Activated CD8-positive, alpha-beta memory T cell treated with anti-CD3 and anti-CD28 coated beads for 4 hours (primary cell): ENCODE measurements around the gene VEPH1.

Experiments used
- DNase-seq, 2 donors: peaks; one replicate each; pipeline ENCODE4 v3.0.0-alpha.2; 2020; ENCODE audit warnings: low read depth in 2 of 2

Gene VEPH1

GRCh38 chr3:157301755-157302154, 201.5 kb downstream of the VEPH1 start:
- no peak for DNase-seq

GRCh38 chr3:157300981-157301663, 202.1 kb downstream of the VEPH1 start:
- no peak for DNase-seq

- no peak for DNase-seq
Measured at GRCh38 chr3:157300094-157300493, 203.1 kb downstream of the VEPH1 start.

GRCh38 chr3:157297328-157297915, 205.8 kb downstream of the VEPH1 start:
- DNase-seq: no peak

GRCh38 chr3:157294953-157295352, 208.3 kb downstream of the VEPH1 start:
- no peak for DNase-seq

- no peak for DNase-seq
Measured at GRCh38 chr3:157294491-157294890, 208.7 kb downstream of the VEPH1 start.

GRCh38 chr3:157290766-157291165, 212.4 kb downstream of the VEPH1 start:
- no peak for DNase-seq

- DNase-seq: no peak
Measured at GRCh38 chr3:157285966-157286365, 217.2 kb downstream of the VEPH1 start.

GRCh38 chr3:157285141-157285540, 218.1 kb downstream of the VEPH1 start:
- no peak for DNase-seq

GRCh38 chr3:157284688-157285087, 218.5 kb downstream of the VEPH1 start:
- no peak for DNase-seq

GRCh38 chr3:157282261-157283191, 220.7 kb downstream of the VEPH1 start:
- DNase-seq: no peak

- no peak for DNase-seq
Measured at GRCh38 chr3:157280786-157281185, 222.4 kb downstream of the VEPH1 start.

- no peak for DNase-seq
Measured at GRCh38 chr3:157280354-157280753, 222.9 kb downstream of the VEPH1 start.

GRCh38 chr3:157279237-157279636, 224.0 kb downstream of the VEPH1 start:
- DNase-seq: no peak

- no peak for DNase-seq
Measured at GRCh38 chr3:157276801-157277200, 226.4 kb downstream of the VEPH1 start.

GRCh38 chr3:157275832-157276231, 227.4 kb downstream of the VEPH1 start:
- DNase-seq: no peak

GRCh38 chr3:157274644-157275137, 228.5 kb downstream of the VEPH1 start:
- no peak for DNase-seq

- DNase-seq: no peak
Measured at GRCh38 chr3:157271283-157271882, 231.8 kb downstream of the VEPH1 start.

GRCh38 chr3:157268026-157268425, 235.2 kb downstream of the VEPH1 start:
- no peak for DNase-seq

GRCh38 chr3:157265931-157266330, 237.3 kb downstream of the VEPH1 start:
- no peak for DNase-seq

- no peak for DNase-seq
Measured at GRCh38 chr3:157263027-157263426, 240.2 kb downstream of the VEPH1 start.

- no peak for DNase-seq
Measured at GRCh38 chr3:157261000-157261399, 242.2 kb downstream of the VEPH1 start.
